HG03378 (cell line): Measurements from ENCODE around the gene PRSS33.

Experiments used
- ATAC-seq: cut with Tn5 transposase; IDR thresholded peaks from one replicate; pipeline ENCODE4 v1.9.1; 2021; ENCODE audit warnings: mild to moderate bottlenecking, moderate library complexity; ENCODE audit not compliant: unreplicated experiment

The PRSS33 gene

DNA sequence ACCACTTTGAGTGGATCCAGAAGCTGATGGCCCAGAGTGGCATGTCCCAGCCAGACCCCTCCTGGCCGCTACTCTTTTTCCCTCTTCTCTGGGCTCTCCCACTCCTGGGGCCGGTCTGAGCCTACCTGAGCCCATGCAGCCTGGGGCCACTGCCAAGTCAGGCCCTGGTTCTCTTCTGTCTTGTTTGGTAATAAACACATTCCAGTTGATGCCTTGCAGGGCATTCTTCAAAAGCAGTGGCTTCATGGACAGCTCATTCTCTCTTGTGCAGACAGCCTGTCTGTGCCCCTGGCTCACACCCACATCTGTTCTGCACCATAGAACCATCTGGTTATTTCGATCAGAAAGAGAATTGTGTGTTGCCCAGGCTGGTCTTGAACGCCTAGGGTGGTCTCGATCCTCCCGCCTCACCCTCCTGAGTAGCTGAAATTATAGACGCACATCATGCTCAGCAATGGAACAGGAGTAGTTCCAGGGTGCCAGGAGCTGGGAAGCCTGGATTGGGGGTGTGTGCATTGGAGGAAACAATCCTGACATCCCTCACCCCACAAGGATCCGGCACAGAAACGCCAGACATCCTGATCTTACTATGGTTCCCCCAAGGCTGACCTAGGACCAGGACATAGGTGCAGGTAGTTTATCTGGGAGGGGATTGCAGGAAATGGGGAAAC is 34.3 kb upstream of the PRSS33 start:
- ATAC-seq, result no peak

DNA sequence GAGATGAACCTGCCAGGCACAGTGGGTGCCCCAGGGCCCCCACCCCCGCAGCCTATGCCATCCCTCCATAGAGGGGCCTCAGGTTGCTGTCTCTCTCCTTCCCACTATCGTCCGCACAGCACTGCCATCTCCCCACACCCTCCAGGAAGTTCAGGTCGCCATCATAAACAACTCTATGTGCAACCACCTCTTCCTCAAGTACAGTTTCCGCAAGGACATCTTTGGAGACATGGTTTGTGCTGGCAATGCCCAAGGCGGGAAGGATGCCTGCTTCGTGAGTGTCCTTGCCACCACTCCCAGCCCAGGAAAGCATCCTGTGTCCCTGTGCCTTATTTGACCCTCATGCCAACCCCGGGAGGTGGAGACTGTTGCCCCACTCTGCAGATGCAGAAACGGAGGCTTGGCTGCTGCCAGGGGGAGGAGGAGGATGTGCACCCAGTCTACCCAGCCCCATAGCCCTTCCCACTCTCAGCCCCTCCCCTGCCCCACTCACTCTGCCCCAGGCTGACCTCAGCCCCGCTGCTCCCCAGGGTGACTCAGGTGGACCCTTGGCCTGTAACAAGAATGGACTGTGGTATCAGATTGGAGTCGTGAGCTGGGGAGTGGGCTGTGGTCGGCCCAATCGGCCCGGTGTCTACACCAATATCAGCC is 33.6 kb upstream of the PRSS33 start:
- no peak for ATAC-seq

DNA sequence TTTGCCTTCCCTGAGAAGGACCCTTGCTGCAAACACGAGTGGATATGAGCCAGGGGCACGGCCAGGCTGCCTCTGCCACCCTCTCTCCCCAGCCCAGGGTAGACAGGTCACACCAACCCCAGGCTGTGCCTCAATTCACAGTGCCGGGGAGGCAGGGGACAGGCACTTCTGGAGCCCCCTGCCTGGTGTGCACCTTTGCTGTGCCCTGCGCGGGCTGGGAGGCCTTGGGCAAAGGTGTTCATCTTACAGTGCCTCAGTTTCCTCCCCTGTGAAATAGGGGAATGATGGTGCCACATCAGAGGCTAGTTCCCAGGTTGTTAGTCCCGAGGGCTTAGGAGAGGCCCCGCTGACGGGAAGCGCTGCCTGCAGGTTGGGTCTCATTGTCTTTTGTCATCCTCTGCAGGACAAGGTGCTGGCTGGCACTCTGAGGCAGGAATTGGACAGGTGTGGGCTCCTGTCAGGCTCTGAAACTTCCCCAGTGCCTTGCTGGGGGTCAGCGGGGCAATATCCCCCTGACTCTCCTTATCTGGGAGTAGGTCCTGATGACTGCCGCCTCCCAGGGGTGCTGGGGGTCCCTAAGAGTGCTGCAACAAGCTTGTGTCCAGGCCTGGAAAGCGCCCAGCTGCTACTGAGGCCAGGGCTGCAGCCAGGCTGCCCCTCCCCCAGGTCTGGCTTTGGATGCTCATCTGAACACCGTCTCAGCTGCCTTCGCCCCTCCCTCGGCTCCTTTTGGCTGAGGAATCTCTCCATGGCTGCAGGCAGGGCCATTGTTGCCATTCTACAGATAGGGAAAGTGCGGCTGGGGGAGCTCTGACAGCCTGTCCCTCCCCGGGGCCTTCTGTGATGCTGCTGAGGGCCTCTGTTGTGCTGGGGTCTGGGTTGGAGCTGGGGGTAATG is 32.8 kb upstream of the PRSS33 start:
- no peak for ATAC-seq

DNA sequence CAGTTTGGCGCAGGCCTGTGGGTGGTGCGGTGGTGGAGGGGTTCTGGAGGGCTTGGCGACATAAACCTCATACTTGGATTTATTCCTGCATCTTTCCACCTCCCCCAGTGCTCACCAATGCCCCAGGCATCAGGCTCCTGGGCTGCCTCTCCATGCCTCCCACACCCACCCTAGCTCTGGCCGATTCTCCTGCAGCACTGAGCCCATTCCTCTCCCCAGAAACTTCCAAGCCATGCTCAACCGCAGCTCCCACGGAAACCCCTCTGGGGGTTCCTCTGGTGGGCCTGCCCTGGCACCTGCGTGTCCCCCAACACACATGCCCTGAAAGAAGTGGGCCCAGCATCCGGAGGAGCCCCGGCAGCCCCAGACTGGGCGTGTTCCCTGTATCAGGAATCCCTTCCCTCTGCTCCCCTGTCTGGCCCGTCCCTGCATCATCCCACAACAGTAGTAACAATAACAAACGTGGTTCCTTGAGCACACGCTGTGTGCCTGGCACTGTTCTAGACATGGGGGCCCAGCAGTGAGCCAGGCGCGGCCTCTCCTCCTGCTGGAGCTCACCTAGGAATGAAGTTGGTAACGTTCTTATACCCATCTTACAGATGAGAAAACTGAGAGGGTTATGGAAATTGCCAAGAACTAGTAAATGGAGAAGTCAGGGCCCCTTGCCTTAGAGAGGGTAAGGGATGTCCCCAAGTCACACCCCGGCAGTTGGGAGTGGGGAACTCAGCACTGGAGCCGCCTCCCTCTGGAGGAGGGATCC is 32.0 kb upstream of the PRSS33 start:
- ATAC-seq, result no peak

DNA sequence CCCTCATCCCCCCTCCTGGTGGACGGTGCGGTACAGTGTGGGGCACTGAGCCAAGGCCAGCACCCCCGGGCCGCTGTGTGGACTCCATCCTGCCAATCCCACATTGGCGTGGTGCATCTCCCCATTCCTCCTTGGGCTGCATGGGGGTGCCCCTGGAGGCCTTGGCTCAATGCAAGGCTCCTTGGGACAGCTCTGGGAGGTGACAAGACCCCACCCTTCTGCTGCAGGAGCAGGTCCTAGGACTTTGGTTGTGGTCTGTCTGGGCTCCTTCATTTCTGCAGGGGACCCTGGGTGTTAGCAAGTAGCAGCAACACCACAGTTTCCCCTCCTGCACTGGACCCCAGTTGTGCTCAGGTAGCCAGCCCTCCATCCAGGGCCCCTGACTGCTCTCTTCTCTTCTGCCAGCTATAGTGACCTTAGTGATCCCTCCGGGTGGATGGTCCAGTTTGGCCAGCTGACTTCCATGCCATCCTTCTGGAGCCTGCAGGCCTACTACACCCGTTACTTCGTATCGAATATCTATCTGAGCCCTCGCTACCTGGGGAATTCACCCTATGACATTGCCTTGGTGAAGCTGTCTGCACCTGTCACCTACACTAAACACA is 31.0 kb upstream of the PRSS33 start:
- no peak for ATAC-seq

DNA sequence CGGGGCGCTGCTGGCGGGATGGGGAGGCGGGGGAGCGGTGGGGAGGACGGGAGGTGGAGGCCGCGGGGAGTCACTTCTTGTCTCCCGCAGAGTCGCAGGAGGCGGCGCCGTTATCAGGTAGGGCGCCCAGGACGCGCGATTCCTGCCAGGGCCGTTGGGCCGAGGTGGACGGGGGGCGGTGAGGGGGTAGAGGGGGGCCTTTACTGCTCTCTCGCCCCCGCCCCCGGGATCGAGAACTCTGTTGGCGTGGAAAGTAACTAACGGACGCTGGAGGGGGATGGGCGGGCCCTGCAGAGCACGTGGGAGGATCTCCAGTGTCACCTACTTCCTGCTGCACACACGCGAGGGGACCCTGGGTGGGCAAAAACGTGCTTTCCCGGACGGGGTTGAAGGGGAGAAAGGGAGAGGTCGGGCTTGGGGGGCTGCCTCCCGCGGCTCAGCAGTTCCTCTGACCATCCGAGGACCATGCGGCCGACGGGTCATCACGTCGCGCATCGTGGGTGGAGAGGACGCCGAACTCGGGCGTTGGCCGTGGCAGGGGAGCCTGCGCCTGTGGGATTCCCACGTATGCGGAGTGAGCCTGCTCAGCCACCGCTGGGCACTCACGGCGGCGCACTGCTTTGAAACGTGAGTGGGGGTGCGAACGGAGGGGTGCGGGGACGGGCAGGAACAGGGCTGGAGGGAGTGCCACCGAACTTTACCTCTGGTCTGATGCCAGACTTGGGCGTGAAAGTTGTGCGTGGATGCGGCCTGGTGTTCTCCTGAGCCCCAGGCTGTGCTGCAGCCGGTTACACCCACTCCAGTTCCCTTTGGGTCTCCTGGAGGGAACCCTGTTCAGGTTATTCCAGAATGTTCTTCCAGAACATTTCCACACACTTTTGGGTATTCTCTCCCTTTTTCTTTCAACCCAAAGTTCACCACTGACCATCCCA is 30.2 kb upstream of the PRSS33 start:
- ATAC-seq, result no peak

DNA sequence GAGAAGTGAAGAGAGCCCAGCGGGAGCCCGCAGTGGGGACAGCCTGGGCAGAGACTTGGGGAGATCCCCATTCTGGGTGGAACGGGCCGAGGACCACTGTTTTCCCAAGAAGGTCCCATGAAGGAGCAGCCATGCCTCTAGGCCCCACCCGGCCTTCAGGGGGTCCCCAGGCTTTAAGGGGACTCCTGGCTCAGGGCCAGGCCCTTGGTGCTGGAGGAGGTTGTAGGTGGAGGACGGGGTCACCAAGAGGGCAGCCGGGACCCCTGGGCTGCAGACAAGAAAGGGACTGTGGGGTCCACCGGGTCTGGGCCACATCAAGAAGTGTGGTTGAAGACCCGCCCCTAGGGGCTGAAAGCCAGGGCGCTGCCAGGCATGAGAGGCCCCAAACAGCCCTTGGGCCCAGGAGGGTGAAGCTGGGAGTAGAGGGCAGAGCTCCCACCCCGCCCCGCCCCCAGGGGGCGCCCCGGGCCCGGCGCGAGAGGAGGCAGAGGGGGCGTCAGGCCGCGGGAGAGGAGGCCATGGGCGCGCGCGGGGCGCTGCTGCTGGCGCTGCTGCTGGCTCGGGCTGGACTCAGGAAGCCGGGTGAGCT is 29.5 kb upstream of the PRSS33 start, which contains the start of gene PRSS21:
TSS of gene PRSS21 (plus strand) at position 487 of the 589 bp plus-strand sequence. CDS start at position 519, 32 bp downstream.
- ATAC-seq, result no peak

DNA sequence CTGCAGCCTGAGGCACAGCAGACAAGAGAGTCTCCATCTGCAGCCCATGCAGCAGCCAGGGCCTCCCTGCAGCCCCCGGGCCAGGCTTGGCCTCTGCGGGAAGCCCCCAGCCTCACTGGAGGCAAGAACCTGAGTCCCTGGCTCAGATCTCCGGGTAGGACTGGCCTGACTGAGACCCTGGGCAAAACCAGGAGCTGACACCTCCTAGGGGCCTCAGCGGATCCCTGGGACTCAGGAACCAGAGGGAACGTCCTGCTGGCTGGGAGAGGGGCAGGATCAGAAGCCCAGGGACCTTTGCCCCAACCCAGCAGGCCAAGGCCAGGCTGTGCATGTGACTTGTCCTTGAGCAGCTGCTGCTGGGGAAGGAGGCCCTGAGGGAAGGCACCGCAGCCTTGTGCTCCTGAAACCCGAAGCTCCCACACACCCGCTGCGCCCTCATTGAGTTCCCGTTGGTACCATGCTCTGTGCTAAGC is 28.0 kb upstream of the PRSS33 start:
- no peak for ATAC-seq

DNA sequence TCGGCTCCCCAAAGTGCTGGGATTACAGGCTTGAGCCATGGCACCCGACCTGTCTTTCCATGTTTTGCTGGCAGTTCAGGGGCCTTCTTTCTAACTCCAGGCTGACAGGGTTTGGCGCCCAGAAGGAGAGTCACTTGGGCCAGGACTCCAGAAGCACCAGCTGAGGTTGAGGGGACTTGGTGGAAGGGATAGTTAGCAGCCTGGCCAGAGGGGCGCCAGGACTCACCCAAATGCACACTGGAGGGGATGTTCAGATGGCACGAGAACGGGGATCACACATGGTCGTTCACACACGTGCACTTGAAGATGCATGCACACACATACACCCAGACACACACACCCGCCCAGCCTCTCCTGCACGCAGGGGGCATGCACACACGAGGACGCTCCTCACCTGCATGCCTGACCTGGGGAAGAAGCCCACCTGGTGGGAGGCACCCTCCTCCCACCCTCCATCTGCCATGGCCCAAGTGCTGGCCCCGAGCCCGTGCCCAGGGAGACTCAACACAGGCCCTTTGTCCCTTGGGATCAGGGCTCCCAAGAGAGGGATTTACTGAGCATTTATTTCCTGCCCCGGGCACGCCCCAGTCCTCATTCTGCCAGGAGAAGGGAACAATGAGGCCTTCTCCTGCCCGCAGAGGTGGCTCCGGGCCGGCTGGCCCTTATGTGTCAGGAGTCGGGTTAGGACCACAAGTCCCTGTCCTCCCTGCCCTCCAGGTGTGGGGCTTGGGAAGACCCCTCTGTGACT is 27.4 kb upstream of the PRSS33 start:
- no peak for ATAC-seq

DNA sequence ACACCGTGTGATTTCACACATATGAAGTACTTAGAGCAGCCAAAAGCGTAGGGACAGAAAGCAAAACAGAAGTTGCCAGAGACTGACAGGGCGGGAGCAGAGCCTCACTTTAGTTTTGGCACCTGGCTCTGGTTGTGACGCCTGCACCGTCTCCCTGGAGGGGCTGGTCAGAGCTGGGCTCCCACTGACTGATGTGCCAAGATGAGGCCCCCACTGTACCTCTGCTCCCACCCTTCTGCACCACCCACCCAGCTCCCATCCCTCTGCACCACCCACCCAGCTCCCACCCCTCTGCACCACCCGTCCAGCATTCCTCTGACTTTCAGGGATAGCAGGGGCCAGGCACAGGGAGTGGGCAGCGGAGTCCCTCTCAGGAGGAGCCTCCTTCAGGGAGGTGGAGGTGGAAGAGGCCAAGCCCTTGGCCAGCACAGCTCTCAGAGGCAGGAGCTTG is 26.4 kb upstream of the PRSS33 start:
- no peak for ATAC-seq

DNA sequence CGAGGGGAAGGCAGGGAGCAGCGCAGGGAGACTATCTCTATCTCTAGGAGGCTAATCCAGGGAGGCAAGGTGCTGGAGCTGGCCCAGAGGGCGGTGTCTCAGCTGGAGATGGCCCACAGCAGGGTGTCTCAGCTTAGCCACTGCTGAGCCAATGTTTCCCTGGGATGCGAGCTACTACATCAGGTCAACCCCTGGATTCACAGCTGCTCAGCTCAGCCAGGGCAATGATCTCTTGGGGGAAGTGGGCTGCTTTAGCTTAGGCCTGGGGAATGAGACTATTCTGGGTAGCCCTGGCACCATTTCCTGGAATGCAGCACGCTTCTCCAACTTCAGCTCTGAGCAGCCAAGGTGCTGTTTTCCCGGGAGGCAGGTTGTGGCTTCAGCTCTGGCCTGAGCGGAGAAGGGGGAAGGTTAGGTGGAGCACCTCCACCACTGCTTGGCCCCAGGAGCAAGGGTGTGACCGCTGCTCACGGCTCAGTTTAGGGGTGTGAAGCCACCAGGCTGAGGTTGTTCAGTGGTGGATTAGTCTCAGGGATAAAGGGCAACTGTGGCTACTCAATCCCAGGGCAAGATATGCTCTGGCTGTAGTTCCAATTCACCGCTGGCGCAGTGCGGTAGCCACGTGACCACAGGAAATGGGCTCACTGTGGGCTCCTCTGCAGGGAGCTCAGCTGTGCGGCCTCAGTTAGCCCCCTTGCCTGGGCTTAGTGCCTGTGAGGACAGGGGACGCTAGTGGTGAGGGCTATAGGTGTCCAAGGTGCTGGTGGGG is 24.5 kb upstream of the PRSS33 start:
- ATAC-seq, result no peak

DNA sequence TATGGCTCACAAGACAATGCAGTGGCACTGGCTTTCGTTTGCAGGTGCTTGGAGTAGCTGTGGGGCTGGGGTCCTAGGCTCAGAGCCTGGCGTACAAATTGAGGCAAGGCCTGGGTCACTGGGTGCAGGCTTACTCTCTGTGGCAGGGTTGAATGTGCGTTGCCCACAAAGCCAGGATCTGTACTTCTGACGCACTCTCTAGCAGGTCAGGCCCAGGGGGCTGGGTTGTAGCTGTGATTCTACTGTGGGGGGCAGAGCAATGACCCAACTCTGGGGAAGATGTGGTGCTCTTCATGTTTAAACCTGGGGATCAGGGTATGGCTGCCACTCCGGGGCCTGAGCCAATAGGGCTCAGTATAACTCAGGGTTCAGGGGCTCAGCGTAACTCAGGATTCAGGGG is 23.3 kb upstream of the PRSS33 start:
- no peak for ATAC-seq

DNA sequence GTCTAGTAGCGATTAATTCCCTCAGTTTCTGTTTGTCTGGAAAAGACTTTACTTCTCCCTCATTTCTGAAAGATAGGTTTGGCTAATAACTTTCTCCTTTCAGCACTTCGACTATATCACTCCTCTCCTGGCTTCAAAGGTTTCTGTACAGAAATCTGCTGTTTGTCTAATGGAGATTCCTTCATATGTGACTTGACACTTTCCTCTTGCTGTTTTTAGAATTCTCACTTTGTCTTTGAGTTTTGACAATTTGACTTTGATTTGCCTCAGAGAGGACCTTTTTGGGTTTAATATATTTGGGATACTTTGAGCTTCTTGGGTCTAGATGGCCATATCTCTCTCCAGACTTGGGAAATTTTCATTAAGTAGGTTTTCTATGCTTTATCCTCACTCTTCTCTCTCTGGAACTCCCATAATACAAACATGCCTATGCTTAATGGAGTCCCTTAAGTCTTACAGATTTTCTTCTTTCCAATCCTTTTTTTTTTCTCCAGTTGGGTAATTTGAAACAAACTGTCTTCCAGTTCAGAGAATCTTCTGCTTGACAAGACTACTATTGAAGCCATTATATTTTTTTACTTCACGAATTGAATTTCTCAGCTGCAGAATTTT is 21.9 kb upstream of the PRSS33 start:
- no peak for ATAC-seq

DNA sequence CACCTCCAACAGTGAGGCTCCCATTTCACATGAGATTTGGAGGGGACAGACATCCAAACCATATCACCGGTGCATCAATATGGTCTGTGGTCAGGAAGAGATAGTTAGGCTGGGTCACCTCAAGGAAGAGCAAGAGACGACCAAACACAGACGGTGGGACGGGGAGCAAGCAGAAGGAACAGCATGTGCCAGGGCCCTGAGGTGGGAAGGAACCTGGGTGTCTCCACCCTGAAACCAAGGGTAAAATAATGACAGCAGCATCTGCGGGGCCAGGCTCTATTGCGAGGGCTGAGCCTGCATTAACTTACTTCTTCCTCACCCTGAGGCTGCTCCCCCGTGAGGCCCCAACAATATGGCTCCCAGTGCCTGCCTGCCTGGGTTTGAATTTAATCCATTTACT is 20.8 kb upstream of the PRSS33 start:
- ATAC-seq, result no peak

DNA sequence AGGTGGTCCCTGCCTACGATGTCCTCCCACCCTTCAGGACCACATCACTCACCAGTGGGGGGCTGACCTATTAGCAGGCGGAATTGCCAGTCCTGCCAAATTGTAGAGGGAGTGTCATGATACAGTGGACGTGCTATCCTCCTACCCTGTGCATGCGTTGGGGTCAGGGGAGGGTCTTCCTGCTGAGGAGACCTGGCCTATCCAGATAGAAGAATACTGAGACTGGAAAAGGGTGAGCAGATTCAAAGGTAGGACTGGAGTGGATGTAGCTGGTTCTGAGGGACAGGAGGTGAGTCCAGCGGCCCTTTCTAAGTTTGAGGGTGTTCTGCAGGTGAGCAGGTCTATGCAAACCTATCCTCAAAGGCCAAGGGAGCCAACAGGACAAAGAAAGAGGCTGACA is 18.9 kb upstream of the PRSS33 start:
- ATAC-seq, result no peak

DNA sequence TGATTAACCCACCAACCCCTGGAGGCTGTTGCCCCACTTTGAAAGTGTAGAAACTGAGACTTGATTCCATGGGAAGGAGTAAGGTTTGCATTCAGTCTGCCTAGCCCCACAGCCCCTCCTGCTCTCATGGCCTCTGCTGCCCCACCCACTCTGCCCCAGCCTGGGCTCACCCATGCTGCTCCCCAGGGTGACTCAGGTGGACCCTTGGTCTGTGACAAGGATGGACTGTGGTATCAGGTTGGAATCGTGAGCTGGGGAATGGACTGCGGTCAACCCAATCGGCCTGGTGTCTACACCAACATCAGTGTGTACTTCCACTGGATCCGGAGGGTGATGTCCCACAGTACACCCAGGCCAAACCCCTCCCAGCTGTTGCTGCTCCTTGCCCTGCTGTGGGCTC is 17.4 kb upstream of the PRSS33 start:
- ATAC-seq, result no peak

DNA sequence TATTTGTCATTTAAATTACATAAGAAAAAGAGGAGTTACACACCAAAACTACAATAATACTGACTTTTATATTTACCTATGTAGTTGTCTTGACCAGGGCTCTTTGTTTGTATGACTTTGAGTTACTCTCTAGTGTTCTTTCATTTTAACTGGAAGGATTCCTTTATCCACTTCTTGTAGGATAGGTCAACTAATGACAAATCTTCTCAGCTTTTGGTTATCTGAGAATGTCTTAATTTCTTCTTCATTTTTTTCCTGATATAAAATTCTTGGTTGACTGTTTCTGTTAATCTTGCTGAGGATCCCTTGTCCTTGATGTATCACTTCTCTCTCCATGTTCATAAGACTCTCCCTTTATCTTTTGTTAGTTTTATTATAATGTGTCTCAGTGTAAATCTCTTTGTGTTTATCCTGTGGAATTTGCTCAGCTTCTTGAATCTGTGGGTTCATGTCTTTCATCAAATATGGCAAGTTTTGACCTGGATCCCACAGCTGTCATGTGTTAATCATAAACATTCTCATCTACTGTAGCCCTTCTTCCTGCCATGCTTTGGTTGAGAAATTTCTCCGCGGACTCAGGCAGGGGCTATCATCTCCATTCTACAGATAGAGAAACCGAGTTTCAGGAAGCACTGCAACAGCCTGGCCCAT is 16.3 kb upstream of the PRSS33 start:
- ATAC-seq, result no peak
